H1 (cell line): Measurements from ENCODE around the gene USH2A. TPM values are rescaled to one million over a fixed set of nuclear protein-coding genes. Genes with fewer than 3 reads are reported as not detected.

Experiments
- CTCF ChIA-PET: fragments of 300-600 bp; sonication (Branson Sonifier 250); formaldehyde crosslinking; loops from one replicate; lab custom pipeline; 2021; ENCODE audit not compliant: partially characterized antibody; lab: Charles Lee
- POLR2A ChIA-PET: fragments of 300-600 bp; sonication (Branson Sonifier 250); formaldehyde crosslinking; loops from one replicate; lab custom pipeline; 2021; ENCODE audit warnings: inconsistent platforms; ENCODE audit not compliant: partially characterized antibody; lab: Charles Lee
- DNase-seq, 2 experiments: peaks; one replicate each; pipeline versions ENCODE4 v3.0.0 to v3.0.0-alpha.2; 2010 to 2022; ENCODE audit warnings: low spot score in 2 of 2, low read depth in 1 of 2, mixed read lengths in 1 of 2
- FAIRE-seq: peaks from 2 replicates; lab custom pipeline; 2011; peaks lifted over from hg19 to GRCh38; lab: Jason Lieb, UNC
- H2AFZ ChIP-seq: 2 replicates; pipeline ENCODE4 v1.8.1; 2012; ENCODE audit warnings: low read length, inconsistent platforms
- H2AK5ac ChIP-seq: 2 replicates; pipeline ENCODE4 v1.6.1; 2013; ENCODE audit warnings: low read depth, low read length
- H2BK120ac ChIP-seq: replicated peaks from 2 replicates; pipeline ENCODE3; 2013; ENCODE audit warnings: low read depth, low read length, inconsistent platforms
- H2BK12ac ChIP-seq: 2 replicates; pipeline ENCODE4 v1.6.1; 2013; ENCODE audit warnings: low read depth, low read length
- H2BK15ac ChIP-seq: 2 replicates; pipeline ENCODE4 v1.6.1; 2013; ENCODE audit warnings: low read length
- H2BK20ac ChIP-seq: 2 replicates; pipeline ENCODE4 v1.6.1; 2013; ENCODE audit warnings: low read length
- H2BK5ac ChIP-seq: 2 replicates; pipeline ENCODE4 v1.6.1; 2013; ENCODE audit warnings: low read depth, low read length
- H3K14ac ChIP-seq: 2 replicates; pipeline ENCODE4 v1.6.1; 2013; ENCODE audit warnings: inconsistent platforms; ENCODE audit not compliant: insufficient read length
- H3K18ac ChIP-seq: 2 replicates; pipeline ENCODE4 v1.6.1; 2013; ENCODE audit warnings: low read length; ENCODE audit errors: extremely low read depth
- H3K23ac ChIP-seq: 2 replicates; pipeline ENCODE4 v1.6.1; 2013; ENCODE audit warnings: inconsistent platforms; ENCODE audit not compliant: insufficient read length
- H3K23me2 ChIP-seq: 2 replicates; pipeline ENCODE4 v1.6.1; 2013; ENCODE audit warnings: low read depth, low read length
- H3K27ac ChIP-seq: 2 replicates; pipeline ENCODE4 v1.6.1; 2011; ENCODE audit warnings: low read depth, low read length, inconsistent platforms
- H3K27me3 ChIP-seq, 4 experiments: replicated peaks in 1 of 4; 1 replicate in 1 of 4; 2 replicates in 3 of 4; pipeline versions ENCODE4 v1.6.1 to v1.8.1; 2011 to 2013; ENCODE audit warnings: low read length in 3 of 4, mild to moderate bottlenecking in 3 of 4, inconsistent platforms in 2 of 4, mixed read lengths in 2 of 4, moderate library complexity in 1 of 4; ENCODE audit not compliant: control insufficient read depth in 3 of 4, insufficient read depth in 3 of 4; ENCODE audit errors: extremely low read depth in 1 of 4
- H3K36me3 ChIP-seq, 4 experiments: 2 replicates each; pipeline versions ENCODE4 v1.6.1 to v1.8.1; 2011 to 2013; ENCODE audit warnings: mild to moderate bottlenecking in 4 of 4, low read length in 3 of 4, moderate library complexity in 2 of 4, control low read depth in 1 of 4, inconsistent platforms in 1 of 4; ENCODE audit not compliant: insufficient read depth in 4 of 4, control insufficient read depth in 2 of 4
- H3K4ac ChIP-seq: replicated peaks from 2 replicates; pipeline ENCODE3; 2013; ENCODE audit warnings: low read length, low read depth, mixed read lengths, inconsistent platforms; ENCODE audit not compliant: insufficient read length
- H3K4me1 ChIP-seq, 4 experiments: replicated peaks in 1 of 4; 1 replicate in 1 of 4; 2 replicates in 3 of 4; pipeline versions ENCODE4 v1.6.1 to v1.8.1; 2011 to 2013; ENCODE audit warnings: low read length in 3 of 4, inconsistent platforms in 2 of 4, mixed read lengths in 1 of 4; ENCODE audit not compliant: insufficient read depth in 4 of 4, control insufficient read depth in 3 of 4
- H3K4me2 ChIP-seq, 2 experiments: 2 replicates each; pipeline versions ENCODE4 v1.6.1 to v1.8.1; 2011 to 2013; ENCODE audit warnings: low read depth in 2 of 2, low read length in 2 of 2, control low read depth in 1 of 2, inconsistent platforms in 1 of 2, mild to moderate bottlenecking in 1 of 2; ENCODE audit not compliant: insufficient read depth in 1 of 2
- H3K4me3 ChIP-seq, 4 experiments: fragments of 200-600, 300-600 bp in 1 of 4; sonication (generic), shearing (Covaris generic), sonication (Bioruptor Twin) in 1 of 4; 2 replicates each; pipeline versions ENCODE4 v1.5.1 to v1.8.1; 2011 to 2016; ENCODE audit warnings: low read length in 4 of 4, low read depth in 3 of 4, control low read depth in 2 of 4, inconsistent platforms in 2 of 4, mild to moderate bottlenecking in 2 of 4, mixed read lengths in 1 of 4, moderate library complexity in 1 of 4; ENCODE audit not compliant: insufficient read depth in 2 of 4; ENCODE audit errors: extremely low read depth in 1 of 4
- H3K56ac ChIP-seq: replicated peaks from 2 replicates; pipeline ENCODE3; 2013; ENCODE audit warnings: low read depth, mild to moderate bottlenecking, mixed read lengths, low read length, inconsistent platforms; ENCODE audit not compliant: insufficient read length
- H3K79me1 ChIP-seq: 2 replicates; pipeline ENCODE4 v1.6.1; 2013; ENCODE audit warnings: low read depth, low read length, control low read depth
- H3K79me2 ChIP-seq, 2 experiments: 2 replicates each; pipeline versions ENCODE4 v1.6.1 to v1.8.1; 2012 to 2013; ENCODE audit warnings: low read length in 2 of 2, mild to moderate bottlenecking in 2 of 2, inconsistent platforms in 1 of 2; ENCODE audit not compliant: insufficient read depth in 2 of 2, control insufficient read depth in 1 of 2
- H3K9ac ChIP-seq, 4 experiments: replicated peaks in 1 of 4; 1 replicate in 1 of 4; 2 replicates in 3 of 4; pipeline versions ENCODE4 v1.6.1 to v1.8.1; 2011 to 2013; ENCODE audit warnings: low read depth in 3 of 4, low read length in 3 of 4, control low read depth in 2 of 4, mild to moderate bottlenecking in 2 of 4, moderate library complexity in 2 of 4, inconsistent platforms in 1 of 4; ENCODE audit errors: extremely low read depth in 1 of 4
- H3K9me3 ChIP-seq, 2 experiments: 2 replicates each; pipeline versions ENCODE4 v1.6.1 to v1.8.1; 2012 to 2013; ENCODE audit warnings: mild to moderate bottlenecking in 2 of 2, moderate library complexity in 2 of 2, control low read depth in 1 of 2, inconsistent platforms in 1 of 2, low read depth in 1 of 2, low read length in 1 of 2, mixed read lengths in 1 of 2; ENCODE audit not compliant: insufficient read depth in 2 of 2
- H4K20me1 ChIP-seq, 2 experiments: replicated peaks in 1 of 2; 2 replicates each; pipeline versions ENCODE3 to v1.8.1; 2011 to 2013; ENCODE audit warnings: inconsistent platforms in 2 of 2, low read length in 2 of 2, mild to moderate bottlenecking in 1 of 2; ENCODE audit not compliant: insufficient read depth in 2 of 2, control insufficient read depth in 1 of 2
- H4K5ac ChIP-seq: 2 replicates; pipeline ENCODE4 v1.6.1; 2013; ENCODE audit warnings: low read length, low read depth, mixed read lengths, inconsistent platforms; ENCODE audit not compliant: insufficient read length
- H4K8ac ChIP-seq: 2 replicates; pipeline ENCODE4 v1.8.0; 2013; ENCODE audit warnings: mild to moderate bottlenecking, moderate library complexity, low read length, inconsistent platforms; ENCODE audit not compliant: insufficient read depth; ENCODE audit errors: extremely low read depth
- H4K91ac ChIP-seq: replicated peaks from 2 replicates; pipeline ENCODE3; 2013; ENCODE audit warnings: low read length, mixed read lengths, inconsistent platforms; ENCODE audit not compliant: insufficient read length
- EZH2 ChIP-seq: fragments of 200-600 bp; sonication (generic); IDR thresholded peaks from 2 replicates; pipeline ENCODE4 v1.7.1; 2012; ENCODE audit warnings: low read depth, mild to moderate bottlenecking, moderate library complexity, low read length, inconsistent platforms; ENCODE audit not compliant: severe bottlenecking
- GTF2F1 ChIP-seq: IDR thresholded peaks from 2 replicates; pipeline ENCODE4 v1.6.1; 2012; ENCODE audit warnings: low read depth, low read length, improper control_type of control experiment, borderline replicate concordance
- HDAC6 ChIP-seq: IDR thresholded peaks from one replicate; pipeline ENCODE4 v1.7.1; 2012; ENCODE audit warnings: low read depth, mild to moderate bottlenecking, inconsistent platforms, low read length, moderate library complexity
- SIRT6 ChIP-seq: IDR thresholded peaks from one replicate; pipeline ENCODE4 v1.7.1; 2012; ENCODE audit warnings: low read length, inconsistent platforms
- SIX5 ChIP-seq: IDR thresholded peaks from 2 replicates; pipeline ENCODE4 v1.6.1; 2011; ENCODE audit warnings: mild to moderate bottlenecking, low read depth, low read length
- WGBS, 2 experiments: shearing (Covaris generic) in 1 of 2; methylation state at CpG; one replicate each; pipeline versions ENCODE4 v1.1.6 to v1.1.7; 2013 to 2015; ENCODE audit warnings: low lambda C conversion rate in 2 of 2, mixed read lengths in 2 of 2, inconsistent platforms in 1 of 2, low coverage in 1 of 2, missing lambda C conversion rate in 1 of 2; ENCODE audit not compliant: insufficient replicate concordance in 2 of 2, insufficient coverage in 1 of 2, insufficient read length in 1 of 2; ENCODE audit errors: extremely low coverage in 1 of 2, missing lambda C conversion rate in 1 of 2; 5-methylcytosine and 5-hydroxymethylcytosine counted together
- polyA plus RNA-seq, 7 experiments: library from polyadenylated mRNA; depleted of rRNA in 3 of 7; stranded (reverse) in 5 of 7; unstranded in 2 of 7; fragments of >200 nt in 5 of 7; fragments of 200-250 nt in 2 of 7; gene quantifications; 1 replicate in 5 of 7; 2 replicates in 1 of 7; 4 replicates in 1 of 7; pipeline versions ENCODE4 v1.2.1 to v1.2.3, GENCODE V29; 2011 to 2013; ENCODE audit warnings: missing spikeins in 2 of 7, mixed read lengths in 2 of 7
- total RNA-seq: library from RNA; stranded (reverse); fragmentation: NEBNext Ultra II Directional; extraction: Animal tissue kit (Norgen Biotek cat#: 25700); gene quantifications from 2 replicates; pipeline ENCODE4 v1.2.1, GENCODE V29; 2021

The USH2A gene
- total and polyA plus RNA-seq, 2 of the 8 experiments (the other 6 are each of a cell fraction or from before 2014, with no cell fraction given), result 0.02 to 0.17 TPM

GRCh38 chr1:215749414-215749813 is 673.8 kb downstream of the USH2A start:
- DNase-seq (no peak), FAIRE-seq (no peak)
- Histone ChIP-seq H2BK20ac (no peak overlapping the region), H4K91ac (no peak overlapping the region), H3K79me2 (no peaks in the 10 kb centered on the region), H3K23ac (no peak overlapping the region), H4K20me1 (no peaks in the 10 kb centered on the region), H3K4me3 (no peak overlapping the region), H3K36me3 (no peaks in the 10 kb centered on the region), H3K56ac (no peak overlapping the region), H2AK5ac (no peak overlapping the region), H3K14ac (no peak overlapping the region), H2BK120ac (no peak overlapping the region), H4K8ac (no peak overlapping the region), H3K4me1 (no peaks in the 10 kb centered on the region), H2BK12ac (no peak overlapping the region), H3K9ac (no peak overlapping the region), H3K27ac (no peak overlapping the region), H4K5ac (no peak overlapping the region), H3K4me2 (no peak overlapping the region), H2BK5ac (no peak overlapping the region), H3K27me3 (no peaks in the 10 kb centered on the region), H3K79me1 (no peaks in the 10 kb centered on the region), H2BK15ac (no peak overlapping the region), H3K23me2 (no peaks in the 10 kb centered on the region), H3K9me3 (no peaks in the 10 kb centered on the region), H3K4ac (no peak overlapping the region), H3K18ac (no peak overlapping the region), H2AFZ (no peak overlapping the region; the same call in 1 of the 2 replicates)
- CTCF ChIA-PET, result no interaction called here
- TF ChIP-seq HDAC6 (no peak), GTF2F1 (no peak), SIRT6 (no peak), SIX5 (no peak), EZH2 (no peak)
- 89% methylated on average over 4 of the region's 4 CpGs; no CpG with 5 or more reads in 1 of the 2 experiments for WGBS, 2 experiments
- POLR2A ChIA-PET, result no interaction called here
